K562 (cell line): ENCODE data around the gene CPTP. TPM values are rescaled to one million over a fixed set of nuclear protein-coding genes. Genes with fewer than 3 reads are reported as not detected.

Source experiments
- ATAC-seq: fragments of 200-7000 bp; cut with Tn5 transposase; 3 replicates; pipeline ENCODE4 v1.9.1; 2020; ENCODE audit warnings: moderate library complexity
- BruUV-seq: library from RNA; stranded (reverse); fragments of 400-500 nt; replicated peaks from 2 replicates; lab custom pipeline; 2021; lab: Mats Ljungman, UMichigan
- CTCF ChIA-PET: fragments of 300-600 bp; formaldehyde crosslinking; extraction: SDS; loops from one replicate; lab custom pipeline; 2021; ENCODE audit warnings: low intra/inter-chr PET ratio; lab: Yijun Ruan, JAX
- POLR2A ChIA-PET: fragments of 300-600, 350-650 bp; sonication (Branson Sonifier 250); formaldehyde crosslinking; extraction: SDS; loops from one replicate; lab custom pipeline; 2021; ENCODE audit warnings: antibody characterized with exemption, inconsistent platforms; lab: Yijun Ruan, JAX
- DNase-seq, 4 experiments: peaks; one replicate each; pipeline versions ENCODE4 v3.0.0 to v3.0.0-alpha.2; 2011 to 2018; ENCODE audit warnings: low spot score in 3 of 4, mixed read lengths in 3 of 4; ENCODE audit errors: extremely low read depth in 1 of 4
- FAIRE-seq: peaks from 2 replicates; lab custom pipeline; 2011; peaks lifted over from hg19 to GRCh38; lab: Jason Lieb, UNC
- H2AFZ ChIP-seq: 2 replicates; pipeline ENCODE4 v1.6.0; 2011; ENCODE audit warnings: low read depth, low read length, control low read depth, inconsistent platforms
- H3K27ac ChIP-seq: fragments of 200-600 bp; 3 replicates; pipeline ENCODE4 v1.8.0; 2011; ENCODE audit warnings: low read depth, mild to moderate bottlenecking, control low read depth, inconsistent platforms, low read length, moderate library complexity, mixed read lengths; ENCODE audit errors: extremely low read depth
- H3K27me3 ChIP-seq, 2 experiments: fragments of 300-600 bp in 1 of 2; 2 replicates in 1 of 2; 3 replicates in 1 of 2; pipeline versions ENCODE4 v1.6.0 to v1.8.0; 2011; ENCODE audit warnings: inconsistent platforms in 2 of 2, low read length in 2 of 2, mild to moderate bottlenecking in 1 of 2, mixed read lengths in 1 of 2, moderate library complexity in 1 of 2; ENCODE audit not compliant: control insufficient read depth in 2 of 2, insufficient read depth in 2 of 2
- H3K36me3 ChIP-seq: fragments of 300-600 bp; 3 replicates; pipeline ENCODE4 v1.8.0; 2011; ENCODE audit warnings: mild to moderate bottlenecking, low read length, inconsistent platforms; ENCODE audit not compliant: control insufficient read depth, insufficient read depth
- H3K4me1 ChIP-seq, 2 experiments: fragments of 200-600 bp in 1 of 2; replicated peaks in 1 of 2; 2 replicates in 1 of 2; 3 replicates in 1 of 2; pipeline versions ENCODE4 v1.5.1 to v1.8.0; 2011; ENCODE audit warnings: inconsistent platforms in 2 of 2, low read length in 2 of 2, mild to moderate bottlenecking in 1 of 2, mixed read lengths in 1 of 2, moderate library complexity in 1 of 2; ENCODE audit not compliant: control insufficient read depth in 2 of 2, insufficient read depth in 2 of 2
- H3K4me2 ChIP-seq: 2 replicates; pipeline ENCODE4 v1.6.1; 2011; ENCODE audit warnings: low read length, control low read depth, inconsistent platforms, mixed read lengths; ENCODE audit not compliant: insufficient read depth
- H3K4me3 ChIP-seq: fragments of 200-600 bp; sonication (generic), shearing (Covaris generic); 2 replicates; pipeline ENCODE4 v1.5.1; 2016; ENCODE audit warnings: control low read depth, inconsistent platforms
- H3K79me2 ChIP-seq: fragments of 200-600 bp; 3 replicates; pipeline ENCODE4 v1.8.0; 2011; ENCODE audit warnings: low read length, inconsistent platforms; ENCODE audit not compliant: control insufficient read depth, insufficient read depth
- H3K9ac ChIP-seq, 2 experiments: 2 replicates each; pipeline versions ENCODE4 v1.6.0 to v1.6.1; 2011; ENCODE audit warnings: low read depth in 2 of 2, low read length in 2 of 2, control low read depth in 1 of 2, inconsistent platforms in 1 of 2, mild to moderate bottlenecking in 1 of 2, mixed read lengths in 1 of 2; ENCODE audit not compliant: insufficient read depth in 1 of 2
- H3K9me1 ChIP-seq: one replicate; pipeline ENCODE4 v1.6.0; 2011; ENCODE audit warnings: inconsistent platforms, mild to moderate bottlenecking, low read length, moderate library complexity; ENCODE audit not compliant: control insufficient read depth, insufficient read depth
- H3K9me3 ChIP-seq: replicated peaks from 2 replicates; pipeline ENCODE4 v1.5.1; 2011; ENCODE audit warnings: low read depth, low read length, inconsistent platforms; ENCODE audit not compliant: control insufficient read depth, insufficient read depth
- H4K20me1 ChIP-seq: replicated peaks from 2 replicates; pipeline ENCODE4 v1.6.1; 2011; ENCODE audit warnings: low read length, inconsistent platforms, mixed read lengths; ENCODE audit not compliant: control insufficient read depth, insufficient read depth
- BRCA1 ChIP-seq, 2 experiments: fragments of 450-650 bp in 1 of 2; sonication (generic) in 1 of 2; formaldehyde crosslinking in 1 of 2; IDR thresholded peaks; 2 replicates each; pipeline versions ENCODE4 v1.5.0 to v1.6.1; 2017 to 2020; ENCODE audit warnings: mild to moderate bottlenecking in 1 of 2, missing genetic modification reagents in 1 of 2
- NFE2 ChIP-seq: IDR thresholded peaks from 2 replicates; pipeline ENCODE4 v1.6.1; 2014; ENCODE audit warnings: antibody characterized with exemption, low read depth
- ZBTB7A ChIP-seq: IDR thresholded peaks from 2 replicates; pipeline ENCODE4 v1.6.1; 2011; ENCODE audit warnings: low read depth, mild to moderate bottlenecking, low read length, moderate library complexity, borderline replicate concordance; ENCODE audit not compliant: control insufficient read depth
- WGBS: fragments of 100-300 bp; shearing (Covaris generic); methylation state at CpG from one replicate; pipeline ENCODE4 v1.1.6; 2016; ENCODE audit warnings: low coverage, mixed read lengths; ENCODE audit not compliant: insufficient coverage; ENCODE audit errors: missing lambda C conversion rate; 5-methylcytosine and 5-hydroxymethylcytosine counted together
- in situ Hi-C: fragments of 300-500 bp; cut with MboI; formaldehyde crosslinking; loops from 4 replicates; pipeline ENCODE4 v1.15.0; 2018; ENCODE audit warnings: inconsistent platforms, mixed read lengths
- intact Hi-C: fragments of 100-400 bp; cut with micrococcal nuclease; formaldehyde crosslinking; loops from 2 replicates; pipeline ENCODE4 v1.14.2; 2022
- polyA plus RNA-seq, 8 experiments: library from polyadenylated mRNA; depleted of rRNA in 4 of 8; stranded (reverse) in 5 of 8; unstranded in 3 of 8; fragments of >200 nt; fragmentation: Nextera tagmentation in 2 of 8; fragmentation: Illumina TruSeq in 1 of 8; extraction: Ambion mirVana in 2 of 8; extraction: Trizol in 1 of 8; gene quantifications; 2 replicates each; pipeline versions ENCODE4 v1.2.1 to v1.2.3, GENCODE V29; 2011 to 2014; ENCODE audit warnings: inconsistent platforms in 1 of 8, missing spikeins in 1 of 8
- total RNA-seq, 7 experiments: library from RNA; depleted of rRNA in 6 of 7; stranded (reverse); fragments of >200 nt in 6 of 7; fragmentation: Illumina TruSeq in 2 of 7; extraction: Trizol in 2 of 7; gene quantifications; 2 replicates each; pipeline versions ENCODE4 v1.2.1 to v1.2.3, GENCODE V29; 2011 to 2021; ENCODE audit warnings: low replicate concordance in 1 of 7

CPTP gene
- total and polyA plus RNA-seq, 9 of the 15 experiments (the other 6 are each of a cell fraction or from before 2014, with no cell fraction given): 0.11 to 25.8 (median 3.5) TPM

- ATAC-seq: no peak
- 81% methylated on average over 18 of the region's 28 CpGs for WGBS
- Histone ChIP-seq H4K20me1 (no peaks in the 10 kb centered on the region), H3K79me2 (peaks cover 10% of the 10 kb centered on the region; the same call in 2 of the 3 replicates), H3K9me1 (no peaks in the 10 kb centered on the region), H3K27me3 (no peaks in the 10 kb centered on the region; a peak in 1 of 5 replicates), H3K27ac (no peak overlapping the region), H3K9ac (peak overlapping the region in 1 of 2 experiments; percentile 54; a peak in 1 of 4 replicates), H3K36me3 (no peaks in the 10 kb centered on the region), H3K4me3 (no peak overlapping the region), H3K4me2 (no peak overlapping the region)
- CTCF ChIA-PET: no interaction called here
- no TSS peak for BruUV-seq
- POLR2A ChIA-PET: no interaction called here
- TF ChIP-seq BRCA1 (IDR thresholded peaks at IDR 0.05): no peak
- 0 out of 2 replicates have a peak, but pooled peaks have one; percentile 26 for TF ChIP-seq BRCA1 (CRISPR knock-in tag; IDR thresholded peaks at IDR 0.05)
- 0 out of 2 replicates have a peak, but pooled peaks have one; percentile 3 for TF ChIP-seq ZBTB7A
- TF ChIP-seq NFE2: no peak
- TF ChIP-seq, all 486 proteins: peak for 2
- 0 out of 2 replicates have a peak, but pooled peaks cover 2% of the 10 kb centered on the region for H3K9me3 ChIP-seq
- DNase-seq (no peak), FAIRE-seq (no peak)
- no peak overlapping the region for H2AFZ ChIP-seq
- peaks cover 19 to 67% of the 10 kb centered on the region in 2 experiments for H3K4me1 ChIP-seq
- intact Hi-C loops: no loop called here
- in situ Hi-C loops: loop anchor here (10.0 kb wide), 1 partner anchor 555 kb away; the partner anchor contains the start of genes CALML6 and TMEM52
Observed at GRCh38 chr1:1359664-1360468, 35.3 kb downstream of the CPTP start.
